HFFc6 (cell line): ENCODE results near the gene HOXA6. TPM values are rescaled to one million over a fixed set of nuclear protein-coding genes. Genes with fewer than 3 reads are reported as not detected.

Source experiments
- DNase-seq: peaks from one replicate; pipeline ENCODE4 v3.0.0-alpha.2; 2018
- H3K27ac Mint-ChIP-seq: 2 replicates; pipeline ENCODE4 v1.8.0; 2020; ENCODE audit warnings: mild to moderate bottlenecking, mixed read lengths
- H3K27me3 Mint-ChIP-seq: 2 replicates; pipeline ENCODE4 v1.8.0; 2021; ENCODE audit warnings: mild to moderate bottlenecking, moderate library complexity, mixed read lengths; ENCODE audit not compliant: insufficient read depth
- H3K36me3 Mint-ChIP-seq: 2 replicates; pipeline ENCODE4 v1.8.0; 2021; ENCODE audit warnings: low read depth, mixed read lengths
- H3K4me1 Mint-ChIP-seq: 2 replicates; pipeline ENCODE4 v1.8.0; 2020; ENCODE audit warnings: low read depth, mixed read lengths
- H3K4me3 Mint-ChIP-seq: 2 replicates; pipeline ENCODE4 v1.8.0; 2020; ENCODE audit warnings: mild to moderate bottlenecking, moderate library complexity, mixed read lengths
- H3K9me3 Mint-ChIP-seq: 2 replicates; pipeline ENCODE4 v1.8.0; 2020; ENCODE audit warnings: mild to moderate bottlenecking, mixed read lengths
- long read RNA-seq: library from polyadenylated mRNA; unstranded; transcript quantifications from one replicate; pipeline ENCODE4 v2.0.0, GENCODE V29; 2019
- total RNA-seq, 6 experiments: library from RNA; stranded (reverse); fragmentation: NEBNext Ultra II Directional; extraction: Animal tissue kit (Norgen Biotek cat#: 25700); gene quantifications; 2 replicates in 1 of 6; 3 replicates in 5 of 6; pipeline ENCODE4 v1.2.3, GENCODE V29; 2021
- TF ChIP-seq, protein P1 (sequence below): fragments of 200-600 bp; sonication (generic); IDR thresholded peaks from 2 replicates; pipeline ENCODE4 v1.5.0; 2021; ENCODE audit warnings: antibody characterized with exemption, mild to moderate bottlenecking

HOXA6 gene
- total RNA-seq = 1 to 10 TPM; 2.3 to 3.8 (median 2.8) TPM
- long read RNA-seq, partial matches to known transcripts = 0 of 2 reads
- long read RNA-seq, other reads (novel, unspliced or antisense) = 2 of 2 reads

GRCh38 chr7:27147199-27148030, at the start of gene HOXA6:
Gene HOXA6 (minus strand): TSS chr7:27147774. CDS start chr7:27147749, 25 bp downstream.
- peak within 1 kb of the TSS; percentile 68 for H3K27ac Mint-ChIP-seq
- H3K4me3 Mint-ChIP-seq = peak within 1 kb of the TSS; percentile 91
- TF ChIP-seq, protein P1, sequence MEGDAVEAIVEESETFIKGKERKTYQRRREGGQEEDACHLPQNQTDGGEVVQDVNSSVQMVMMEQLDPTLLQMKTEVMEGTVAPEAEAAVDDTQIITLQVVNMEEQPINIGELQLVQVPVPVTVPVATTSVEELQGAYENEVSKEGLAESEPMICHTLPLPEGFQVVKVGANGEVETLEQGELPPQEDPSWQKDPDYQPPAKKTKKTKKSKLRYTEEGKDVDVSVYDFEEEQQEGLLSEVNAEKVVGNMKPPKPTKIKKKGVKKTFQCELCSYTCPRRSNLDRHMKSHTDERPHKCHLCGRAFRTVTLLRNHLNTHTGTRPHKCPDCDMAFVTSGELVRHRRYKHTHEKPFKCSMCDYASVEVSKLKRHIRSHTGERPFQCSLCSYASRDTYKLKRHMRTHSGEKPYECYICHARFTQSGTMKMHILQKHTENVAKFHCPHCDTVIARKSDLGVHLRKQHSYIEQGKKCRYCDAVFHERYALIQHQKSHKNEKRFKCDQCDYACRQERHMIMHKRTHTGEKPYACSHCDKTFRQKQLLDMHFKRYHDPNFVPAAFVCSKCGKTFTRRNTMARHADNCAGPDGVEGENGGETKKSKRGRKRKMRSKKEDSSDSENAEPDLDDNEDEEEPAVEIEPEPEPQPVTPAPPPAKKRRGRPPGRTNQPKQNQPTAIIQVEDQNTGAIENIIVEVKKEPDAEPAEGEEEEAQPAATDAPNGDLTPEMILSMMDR = no peak
- no peak for DNase-seq
- H3K9me3 Mint-ChIP-seq = no peaks in the 10 kb centered on the region
- peaks cover 42% of the 10 kb centered on the region for H3K4me1 Mint-ChIP-seq
- 0 out of 2 replicates have a peak, but pooled peaks cover 4% of the 10 kb centered on the region for H3K36me3 Mint-ChIP-seq
- no peaks in the 10 kb centered on the region; the same call in 1 of the 2 replicates for H3K27me3 Mint-ChIP-seq

GRCh38 chr7:27196287-27196767, 48.8 kb upstream of the HOXA6 start:
- TF ChIP-seq, protein P1 = peak; percentile 92
- Mint-ChIP-seq H3K9me3 (no peaks in the 10 kb centered on the region), H3K4me3 (peak overlapping the region; percentile 93), H3K36me3 (peaks cover 51% of the 10 kb centered on the region), H3K27me3 (peaks cover 3% of the 10 kb centered on the region), H3K4me1 (peaks cover 51% of the 10 kb centered on the region), H3K27ac (peak overlapping the region; percentile 66)
- peak; percentile 76 for DNase-seq

DNA sequence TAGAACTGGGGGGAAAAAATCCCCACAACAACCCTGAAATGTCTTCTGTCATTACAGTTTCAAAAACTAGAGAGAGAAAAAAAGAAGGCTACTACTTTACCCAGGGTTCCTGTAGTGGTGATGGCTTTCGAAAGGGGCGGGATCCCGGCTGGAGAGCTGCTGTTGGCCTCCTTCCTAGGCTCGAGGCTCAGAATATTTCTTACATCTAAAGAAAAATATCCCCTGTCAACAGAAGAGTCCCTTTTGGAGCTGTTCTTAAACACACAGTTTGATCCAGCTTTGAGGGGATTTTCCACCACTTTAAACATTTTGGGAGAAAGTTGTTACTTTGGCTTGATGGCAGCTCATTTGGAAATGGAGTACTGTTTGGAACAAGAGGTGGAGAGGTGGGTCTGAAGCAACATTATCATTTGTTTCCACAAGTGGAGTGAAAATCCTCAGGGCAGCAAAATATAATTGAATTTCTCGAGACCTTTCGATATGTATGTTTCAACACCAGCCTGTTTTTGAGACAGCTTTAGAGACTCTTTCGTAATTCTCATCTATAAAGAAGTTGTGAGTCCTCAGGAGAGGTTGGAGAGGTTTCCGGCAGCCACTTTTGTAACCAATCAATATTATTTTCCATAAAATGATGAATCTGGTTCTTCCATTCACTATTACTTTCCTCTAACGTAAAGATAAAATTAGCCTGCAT, 47.3 kb upstream of the HOXA6 start:
- Mint-ChIP-seq H3K4me3 (peak overlapping the region; percentile 93), H3K27ac (peak overlapping the region; percentile 96), H3K36me3 (peaks cover 56% of the 10 kb centered on the region), H3K27me3 (peaks cover 2% of the 10 kb centered on the region), H3K4me1 (peaks cover 57% of the 10 kb centered on the region), H3K9me3 (no peaks in the 10 kb centered on the region)
- TF ChIP-seq, protein P1 = no peak
- DNase-seq = no peak

GRCh38 chr7:27194002-27194352, 46.4 kb upstream of the HOXA6 start:
- Mint-ChIP-seq H3K4me1 (peaks cover 65% of the 10 kb centered on the region), H3K9me3 (no peaks in the 10 kb centered on the region), H3K27me3 (peaks cover 2% of the 10 kb centered on the region), H3K36me3 (peaks cover 55% of the 10 kb centered on the region), H3K4me3 (peak overlapping the region; percentile 93), H3K27ac (peak overlapping the region; percentile 96)
- TF ChIP-seq, protein P1 = peak; percentile 20; the same call in 1 of the 2 replicates
- no peak for DNase-seq

GRCh38 chr7:27193335-27194001, 45.9 kb upstream of the HOXA6 start:
- peaks cover 54% of the 10 kb centered on the region for H3K36me3 Mint-ChIP-seq

More at GRCh38 chr7:27193335-27194001, 45.9 kb upstream of the HOXA6 start:
- peaks cover 70% of the 10 kb centered on the region for H3K4me1 Mint-ChIP-seq
- no peak for DNase-seq
- H3K27me3 Mint-ChIP-seq = peaks cover 2% of the 10 kb centered on the region
- H3K27ac Mint-ChIP-seq = peak overlapping the region; percentile 96
- H3K4me3 Mint-ChIP-seq = peak overlapping the region; percentile 93
- no peaks in the 10 kb centered on the region for H3K9me3 Mint-ChIP-seq
- TF ChIP-seq, protein P1 = no peak
